HepG2 (cell line): ENCODE results near the gene CDH22. TPM values are rescaled to one million over a fixed set of nuclear protein-coding genes. Genes with fewer than 3 reads are reported as not detected.

Experiments used
- ATF3 ChIP-seq: sonication (generic); formaldehyde crosslinking; IDR thresholded peaks from 2 replicates; pipeline ENCODE4 v1.4.0; 2020; ENCODE audit warnings: missing genetic modification reagents
- BATF2 ChIP-seq: sonication (generic); formaldehyde crosslinking; IDR thresholded peaks from 2 replicates; pipeline ENCODE4 v1.8.0; 2022; ENCODE audit warnings: mild to moderate bottlenecking, missing genetic modification reagents, moderate library complexity
- CCDC6 ChIP-seq: sonication (generic); formaldehyde crosslinking; IDR thresholded peaks from 2 replicates; pipeline ENCODE4 v1.8.1; 2022; ENCODE audit warnings: mild to moderate bottlenecking, missing genetic modification reagents, moderate library complexity
- DMTF1 ChIP-seq: sonication (generic); formaldehyde crosslinking; IDR thresholded peaks from 2 replicates; pipeline ENCODE4 v1.4.0; 2020; ENCODE audit warnings: mild to moderate bottlenecking, missing genetic modification reagents
- FOSL1 ChIP-seq: sonication (generic); formaldehyde crosslinking; IDR thresholded peaks from 2 replicates; pipeline ENCODE4 v1.9.0; 2021; ENCODE audit warnings: missing genetic modification reagents, borderline replicate concordance
- GPN1 ChIP-seq: sonication (generic); formaldehyde crosslinking; IDR thresholded peaks from 2 replicates; pipeline ENCODE4 v1.5.1; 2020; ENCODE audit warnings: missing genetic modification reagents, borderline replicate concordance
- HNF4G ChIP-seq, 2 experiments: sonication (generic) in 1 of 2; formaldehyde crosslinking in 1 of 2; IDR thresholded peaks; 2 replicates each; pipeline versions ENCODE4 v1.4.0 to v1.6.1; 2011 to 2020; ENCODE audit warnings: borderline replicate concordance in 2 of 2, low read depth in 2 of 2, mild to moderate bottlenecking in 2 of 2, low read length in 1 of 2, missing genetic modification reagents in 1 of 2, moderate library complexity in 1 of 2
- IRF1 ChIP-seq: sonication (generic); formaldehyde crosslinking; IDR thresholded peaks from 2 replicates; pipeline ENCODE4 v1.4.0; 2020; ENCODE audit warnings: low read depth, mild to moderate bottlenecking, missing genetic modification reagents
- JUN ChIP-seq: sonication (generic); formaldehyde crosslinking; IDR thresholded peaks from 2 replicates; pipeline ENCODE4 v1.4.0; 2020; ENCODE audit warnings: mild to moderate bottlenecking, missing genetic modification reagents
- KLF9 ChIP-seq: IDR thresholded peaks from 2 replicates; pipeline ENCODE4 v1.6.1; 2016; ENCODE audit warnings: low read depth
- LCORL ChIP-seq, 2 experiments: fragments of 450-650 bp in 1 of 2; sonication (generic) in 1 of 2; formaldehyde crosslinking in 1 of 2; IDR thresholded peaks; 2 replicates each; pipeline versions ENCODE4 v1.5.0 to v1.6.1; 2017 to 2020; ENCODE audit warnings: antibody characterized with exemption in 1 of 2, missing genetic modification reagents in 1 of 2
- MAF1 ChIP-seq: sonication (generic); formaldehyde crosslinking; IDR thresholded peaks from 2 replicates; pipeline ENCODE4 v1.5.0; 2020; ENCODE audit warnings: missing genetic modification reagents, borderline replicate concordance
- NCOA5 ChIP-seq: sonication (generic); formaldehyde crosslinking; IDR thresholded peaks from 2 replicates; pipeline ENCODE4 v1.4.0; 2020; ENCODE audit warnings: missing genetic modification reagents
- NONO ChIP-seq, 2 experiments: fragments of 450-650 bp in 1 of 2; sonication (generic) in 1 of 2; formaldehyde crosslinking in 1 of 2; IDR thresholded peaks in 1 of 2; conservative IDR thresholded peaks in 1 of 2; 2 replicates each; pipeline versions ENCODE4 v1.6.1 to v1.8.0; 2017 to 2022; ENCODE audit warnings: mild to moderate bottlenecking in 1 of 2, missing genetic modification reagents in 1 of 2, moderate library complexity in 1 of 2
- NR2F6 ChIP-seq, 2 experiments: IDR thresholded peaks; 2 replicates each; pipeline ENCODE4 v1.6.1; 2016; ENCODE audit warnings: antibody characterized with exemption in 1 of 2, mild to moderate bottlenecking in 1 of 2
- RFX1 ChIP-seq: fragments of 450-650 bp; IDR thresholded peaks from 2 replicates; pipeline ENCODE4 v1.6.1; 2017
- SOX6 ChIP-seq, 2 experiments: fragments of 450-650 bp in 1 of 2; sonication (generic) in 1 of 2; formaldehyde crosslinking in 1 of 2; IDR thresholded peaks; 2 replicates each; pipeline versions ENCODE4 v1.4.0 to v1.6.1; 2017 to 2020; ENCODE audit warnings: antibody characterized with exemption in 1 of 2, mild to moderate bottlenecking in 1 of 2, missing genetic modification reagents in 1 of 2
- TFAP4 ChIP-seq: sonication (generic); IDR thresholded peaks from 2 replicates; pipeline ENCODE4 v1.6.1; 2016; ENCODE audit warnings: low read depth, borderline replicate concordance
- THYN1 ChIP-seq: sonication (generic); formaldehyde crosslinking; IDR thresholded peaks from 2 replicates; pipeline ENCODE4 v1.8.1; 2023; ENCODE audit warnings: low read depth, mild to moderate bottlenecking, moderate library complexity, missing genetic modification reagents, borderline replicate concordance
- ZIK1 ChIP-seq: sonication (generic); formaldehyde crosslinking; IDR thresholded peaks from 2 replicates; pipeline ENCODE4 v1.5.0; 2020; ENCODE audit warnings: mild to moderate bottlenecking, low read depth, missing genetic modification reagents, borderline replicate concordance
- ZNF280B ChIP-seq: sonication (generic); formaldehyde crosslinking; IDR thresholded peaks from 2 replicates; pipeline ENCODE4 v1.5.0; 2020; ENCODE audit warnings: missing genetic modification reagents, mild to moderate bottlenecking, borderline replicate concordance
- ZNF468 ChIP-seq: sonication (generic); formaldehyde crosslinking; IDR thresholded peaks from 2 replicates; pipeline ENCODE4 v1.8.0; 2022; ENCODE audit warnings: mild to moderate bottlenecking, moderate library complexity, missing genetic modification reagents
- ZNF75D ChIP-seq: sonication (generic); formaldehyde crosslinking; IDR thresholded peaks from 2 replicates; pipeline ENCODE4 v1.8.1; 2023; ENCODE audit warnings: missing genetic modification reagents, mild to moderate bottlenecking, borderline replicate concordance
- polyA plus RNA-seq, 8 experiments: library from polyadenylated mRNA; depleted of rRNA in 3 of 8; stranded (reverse) in 7 of 8; unstranded in 1 of 8; fragments of >200 nt; fragmentation: Illumina TruSeq in 4 of 8; extraction: Trizol in 4 of 8; gene quantifications; 2 replicates each; pipeline versions ENCODE4 v1.2.1 to v1.2.3, GENCODE V29; 2011 to 2016; ENCODE audit warnings: low read depth in 4 of 8, missing spikeins in 1 of 8, mixed read lengths in 1 of 8; ENCODE audit not compliant: insufficient read depth in 1 of 8
- total RNA-seq, 5 experiments: library from RNA; depleted of rRNA; stranded (reverse); fragments of >200 nt; fragmentation: Illumina TruSeq; extraction: Trizol; gene quantifications; 2 replicates each; pipeline ENCODE4 v1.2.3, GENCODE V29; 2016; ENCODE audit warnings: low read depth in 1 of 5

The CDH22 gene
- total and polyA plus RNA-seq, 2 of the 13 experiments (the other 11 are each of a cell fraction or from before 2014, with no cell fraction given): not detected

- TF ChIP-seq KLF9 (CRISPR knock-in tag) (no peak), FOSL1 (CRISPR knock-in tag) (no peak), ZNF468 (CRISPR knock-in tag) (no peak), ZNF75D (CRISPR knock-in tag) (no peak), MAF1 (CRISPR knock-in tag) (no peak), IRF1 (no peak), LCORL (IDR thresholded peaks at IDR 0.05) (no peak), LCORL (CRISPR knock-in tag; IDR thresholded peaks at IDR 0.05) (0 out of 2 replicates have a peak, but pooled peaks have one; percentile 31), GPN1 (CRISPR knock-in tag) (no peak), THYN1 (CRISPR knock-in tag) (no peak), CCDC6 (no peak), NCOA5 (CRISPR knock-in tag) (no peak), SOX6 (IDR thresholded peaks at IDR 0.05) (no peak), SOX6 (CRISPR knock-in tag; IDR thresholded peaks at IDR 0.05) (no peak), ZNF280B (CRISPR knock-in tag) (peak; percentile 64; the same call in 1 of the 2 replicates), ZIK1 (CRISPR knock-in tag) (no peak), RFX1 (no peak), TFAP4 (no peak), BATF2 (no peak), NONO (IDR thresholded peaks at IDR 0.05) (no peak), NONO (CRISPR knock-in tag; conservative IDR thresholded peaks at IDR 0.05) (no peak), DMTF1 (CRISPR knock-in tag) (no peak), HNF4G (IDR thresholded peaks at IDR 0.05; ENCODE audit: borderline replicate concordance, low read depth, low read length) (no peak), HNF4G (CRISPR knock-in tag; IDR thresholded peaks at IDR 0.05; ENCODE audit: borderline replicate concordance, low read depth) (no peak), ATF3 (CRISPR knock-in tag) (no peak; the same call in 1 of the 2 replicates), JUN (no peak), NR2F6 (IDR thresholded peaks at IDR 0.05) (no peak), NR2F6 (CRISPR knock-in tag; IDR thresholded peaks at IDR 0.05) (peak; percentile 43; the same call in 1 of the 2 replicates)
Measured at GRCh38 chr20:46132705-46133120, 175.6 kb downstream of the CDH22 start (continued).
